Dendritic cell treated with granulocyte-macrophage colony-stimulating factor and Interleukin-4, amounts not matched to agents 40 ng/mL and 50 ng/mL, for 4 days (primary cell): ENCODE measurements around the gene NRDE2.

Experiments
- H3K27ac Mint-ChIP-seq: one replicate; pipeline ENCODE4 v1.8.0; 2022; ENCODE audit warnings: mild to moderate bottlenecking, mixed read lengths
- H3K27me3 Mint-ChIP-seq: one replicate; pipeline ENCODE4 v1.8.0; 2022; ENCODE audit warnings: mild to moderate bottlenecking, mixed read lengths
- H3K36me3 Mint-ChIP-seq: one replicate; pipeline ENCODE4 v1.8.0; 2022; ENCODE audit warnings: low read depth, mixed read lengths
- H3K4me1 Mint-ChIP-seq: one replicate; pipeline ENCODE4 v1.8.0; 2022; ENCODE audit warnings: low read depth, mixed read lengths
- H3K4me3 Mint-ChIP-seq: one replicate; pipeline ENCODE4 v1.8.0; 2022; ENCODE audit warnings: mild to moderate bottlenecking, moderate library complexity, mixed read lengths
- H3K9me3 Mint-ChIP-seq: one replicate; pipeline ENCODE4 v1.8.0; 2022; ENCODE audit warnings: mixed read lengths
- intact Hi-C: fragments of 100-400 bp; cut with micrococcal nuclease; formaldehyde crosslinking; loops from one replicate; pipeline ENCODE4 v1.15.0; 2022

Gene NRDE2

DNA sequence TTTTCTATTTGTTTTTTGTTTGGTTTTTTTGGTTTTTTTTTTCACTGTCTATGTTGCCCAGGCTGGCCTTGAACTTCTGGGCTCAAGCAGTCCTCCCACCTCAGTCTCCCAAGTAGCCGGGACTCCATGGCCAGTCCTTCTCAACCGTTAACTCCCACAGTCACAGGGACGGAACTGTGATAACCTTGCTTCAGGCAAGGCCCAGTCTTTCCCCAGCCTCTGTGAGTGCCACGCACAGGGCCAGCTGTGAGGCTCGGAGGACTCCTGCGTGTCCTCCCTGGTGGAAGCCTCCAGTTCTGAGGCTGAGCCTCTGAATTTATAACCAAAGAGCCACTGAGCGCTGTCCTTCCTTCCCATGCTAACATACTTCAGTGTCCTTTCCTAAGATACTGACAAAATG is 51.6 kb downstream of the NRDE2 start:
- no peak overlapping the region for H3K27ac Mint-ChIP-seq
- H3K9me3 Mint-ChIP-seq = no peaks in the 10 kb centered on the region
- peaks cover 74% of the 10 kb centered on the region for H3K36me3 Mint-ChIP-seq
- H3K4me1 Mint-ChIP-seq = peaks cover 31% of the 10 kb centered on the region
- intact Hi-C loops = no loop called here
- no peaks in the 10 kb centered on the region for H3K27me3 Mint-ChIP-seq
- no peak overlapping the region for H3K4me3 Mint-ChIP-seq

GRCh38 chr14:90278199-90279175 is 53.3 kb downstream of the NRDE2 start:
- intact Hi-C loops = no loop called here
- no peak overlapping the region for H3K4me3 Mint-ChIP-seq
- H3K27me3 Mint-ChIP-seq = no peaks in the 10 kb centered on the region

GRCh38 chr14:90277581-90278198 is 54.1 kb downstream of the NRDE2 start:
- H3K4me1 Mint-ChIP-seq = peaks cover 52% of the 10 kb centered on the region
- H3K9me3 Mint-ChIP-seq = no peaks in the 10 kb centered on the region
- H3K36me3 Mint-ChIP-seq = peaks cover 74% of the 10 kb centered on the region
- intact Hi-C loops = no loop called here
- no peaks in the 10 kb centered on the region for H3K27me3 Mint-ChIP-seq
- peak overlapping the region; percentile 84 for H3K27ac Mint-ChIP-seq
- H3K4me3 Mint-ChIP-seq = no peak overlapping the region

More at GRCh38 chr14:90278199-90279175, 53.3 kb downstream of the NRDE2 start:
- Mint-ChIP-seq H3K4me1 (peaks cover 47% of the 10 kb centered on the region), H3K9me3 (no peaks in the 10 kb centered on the region), H3K36me3 (peaks cover 74% of the 10 kb centered on the region), H3K27ac (no peak overlapping the region)

GRCh38 chr14:90276646-90277367 is 54.9 kb downstream of the NRDE2 start:
- peaks cover 52% of the 10 kb centered on the region for H3K4me1 Mint-ChIP-seq
- H3K27ac Mint-ChIP-seq = peak overlapping the region; percentile 84
- intact Hi-C loops = loop anchor here (1.0 kb wide), 1 partner anchor 19 kb away; no protein-coding TSS in a partner anchor
- no peak overlapping the region for H3K4me3 Mint-ChIP-seq
- peaks cover 74% of the 10 kb centered on the region for H3K36me3 Mint-ChIP-seq
- no peaks in the 10 kb centered on the region for H3K9me3 Mint-ChIP-seq
- H3K27me3 Mint-ChIP-seq = no peaks in the 10 kb centered on the region

- H3K27ac Mint-ChIP-seq = peak overlapping the region; percentile 84
- intact Hi-C loops = loop anchor here (1.0 kb wide), 1 partner anchor 20 kb away; no protein-coding TSS in a partner anchor
Observed at GRCh38 chr14:90275820-90276219, 55.9 kb downstream of the NRDE2 start.

GRCh38 chr14:90275458-90275814 is 56.3 kb downstream of the NRDE2 start:
- no peak overlapping the region for H3K4me3 Mint-ChIP-seq
- peaks cover 82% of the 10 kb centered on the region for H3K36me3 Mint-ChIP-seq
- intact Hi-C loops = no loop called here
- no peaks in the 10 kb centered on the region for H3K27me3 Mint-ChIP-seq
- H3K9me3 Mint-ChIP-seq = no peaks in the 10 kb centered on the region
- H3K4me1 Mint-ChIP-seq = peaks cover 47% of the 10 kb centered on the region
- peak overlapping the region; percentile 84 for H3K27ac Mint-ChIP-seq

More at GRCh38 chr14:90275820-90276219, 55.9 kb downstream of the NRDE2 start:
- Mint-ChIP-seq H3K4me1 (peaks cover 47% of the 10 kb centered on the region), H3K4me3 (no peak overlapping the region), H3K9me3 (no peaks in the 10 kb centered on the region), H3K36me3 (peaks cover 82% of the 10 kb centered on the region), H3K27me3 (no peaks in the 10 kb centered on the region)

GRCh38 chr14:90274808-90275457 is 56.8 kb downstream of the NRDE2 start:
- H3K4me1 Mint-ChIP-seq = peaks cover 47% of the 10 kb centered on the region
- peaks cover 82% of the 10 kb centered on the region for H3K36me3 Mint-ChIP-seq
- intact Hi-C loops = no loop called here
- peak overlapping the region; percentile 84 for H3K27ac Mint-ChIP-seq
- no peaks in the 10 kb centered on the region for H3K27me3 Mint-ChIP-seq
- H3K4me3 Mint-ChIP-seq = no peak overlapping the region
- no peaks in the 10 kb centered on the region for H3K9me3 Mint-ChIP-seq

DNA sequence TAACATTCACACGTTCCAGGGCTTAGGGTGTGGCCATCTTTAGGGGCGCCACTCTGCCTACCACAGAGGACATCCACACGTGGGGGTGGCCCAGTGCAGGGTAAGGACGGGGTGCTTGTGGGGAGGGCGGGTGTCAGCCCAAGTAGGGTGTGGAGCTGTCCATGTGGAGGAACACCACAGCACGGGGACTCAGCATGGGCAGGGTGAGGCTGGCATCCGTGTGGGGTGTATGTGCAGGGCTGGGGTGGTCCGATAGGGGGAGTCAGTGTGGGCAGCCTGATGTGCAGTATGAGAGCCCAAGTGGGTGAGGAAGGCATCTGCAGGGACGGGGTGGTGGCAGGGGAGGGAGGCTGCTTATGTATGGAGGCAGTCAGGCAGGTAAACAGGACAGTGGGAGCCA is 57.7 kb downstream of the NRDE2 start:
- peaks cover 82% of the 10 kb centered on the region for H3K36me3 Mint-ChIP-seq
- peaks cover 47% of the 10 kb centered on the region for H3K4me1 Mint-ChIP-seq
- peak overlapping the region; percentile 84 for H3K27ac Mint-ChIP-seq
- H3K27me3 Mint-ChIP-seq = no peaks in the 10 kb centered on the region
- no peaks in the 10 kb centered on the region for H3K9me3 Mint-ChIP-seq
- intact Hi-C loops = no loop called here
- H3K4me3 Mint-ChIP-seq = peak overlapping the region; percentile 2

DNA sequence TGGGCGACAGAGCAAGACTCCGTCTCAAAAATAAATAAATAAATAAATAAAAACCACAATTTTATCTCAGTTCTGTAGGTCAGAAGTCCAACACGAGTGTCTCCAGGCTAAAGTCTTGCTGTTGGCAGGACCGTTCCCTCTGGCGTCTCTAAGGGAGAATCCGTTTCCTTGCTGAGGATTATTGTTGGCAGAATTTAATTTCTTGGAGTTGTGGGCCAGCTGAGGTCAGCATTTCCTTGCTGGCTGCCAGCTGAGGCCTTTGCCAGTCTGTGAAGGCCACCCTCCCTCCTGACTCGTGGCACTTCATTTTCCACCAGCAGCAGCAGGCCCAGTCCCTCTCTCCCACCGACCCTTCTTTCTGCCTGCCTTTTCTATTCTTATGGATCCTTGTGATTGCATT is 58.2 kb downstream of the NRDE2 start:
- peak overlapping the region; percentile 2 for H3K4me3 Mint-ChIP-seq
- H3K27ac Mint-ChIP-seq = peak overlapping the region; percentile 84
- peaks cover 47% of the 10 kb centered on the region for H3K4me1 Mint-ChIP-seq
- H3K36me3 Mint-ChIP-seq = peaks cover 82% of the 10 kb centered on the region
- H3K9me3 Mint-ChIP-seq = no peaks in the 10 kb centered on the region
- intact Hi-C loops = no loop called here
- H3K27me3 Mint-ChIP-seq = no peaks in the 10 kb centered on the region

GRCh38 chr14:90272523-90272922 is 59.2 kb downstream of the NRDE2 start:
- intact Hi-C loops = no loop called here
- peaks cover 82% of the 10 kb centered on the region for H3K36me3 Mint-ChIP-seq
- H3K4me1 Mint-ChIP-seq = peaks cover 47% of the 10 kb centered on the region
- peak overlapping the region; percentile 9 for H3K4me3 Mint-ChIP-seq
- peak overlapping the region; percentile 74 for H3K27ac Mint-ChIP-seq
- H3K27me3 Mint-ChIP-seq = no peaks in the 10 kb centered on the region
- H3K9me3 Mint-ChIP-seq = no peaks in the 10 kb centered on the region

DNA sequence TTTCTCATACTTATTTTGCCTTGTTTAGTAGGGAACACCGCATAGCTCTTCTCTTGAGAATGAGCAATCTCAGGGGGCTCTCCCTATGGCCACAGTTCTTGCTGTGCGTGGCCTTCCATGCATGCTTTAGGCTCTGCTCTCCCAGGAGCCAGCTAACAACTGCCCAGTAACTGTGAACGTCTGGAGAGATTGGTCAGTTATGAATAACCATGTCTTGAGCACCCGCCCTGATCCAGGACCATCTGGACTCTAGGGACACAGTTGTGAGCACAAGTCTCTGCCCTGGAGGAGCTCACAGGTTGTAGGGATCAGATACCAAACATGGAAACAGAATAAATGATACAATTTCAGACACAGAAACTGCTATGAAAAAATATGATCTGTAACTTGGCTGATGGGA is 63.3 kb downstream of the NRDE2 start:
- H3K9me3 Mint-ChIP-seq = no peaks in the 10 kb centered on the region
- H3K4me3 Mint-ChIP-seq = no peak overlapping the region
- no peaks in the 10 kb centered on the region for H3K27me3 Mint-ChIP-seq
- H3K36me3 Mint-ChIP-seq = peaks cover 99% of the 10 kb centered on the region
- H3K4me1 Mint-ChIP-seq = peaks cover 9% of the 10 kb centered on the region
- intact Hi-C loops = no loop called here
- H3K27ac Mint-ChIP-seq = peak overlapping the region; percentile 32

DNA sequence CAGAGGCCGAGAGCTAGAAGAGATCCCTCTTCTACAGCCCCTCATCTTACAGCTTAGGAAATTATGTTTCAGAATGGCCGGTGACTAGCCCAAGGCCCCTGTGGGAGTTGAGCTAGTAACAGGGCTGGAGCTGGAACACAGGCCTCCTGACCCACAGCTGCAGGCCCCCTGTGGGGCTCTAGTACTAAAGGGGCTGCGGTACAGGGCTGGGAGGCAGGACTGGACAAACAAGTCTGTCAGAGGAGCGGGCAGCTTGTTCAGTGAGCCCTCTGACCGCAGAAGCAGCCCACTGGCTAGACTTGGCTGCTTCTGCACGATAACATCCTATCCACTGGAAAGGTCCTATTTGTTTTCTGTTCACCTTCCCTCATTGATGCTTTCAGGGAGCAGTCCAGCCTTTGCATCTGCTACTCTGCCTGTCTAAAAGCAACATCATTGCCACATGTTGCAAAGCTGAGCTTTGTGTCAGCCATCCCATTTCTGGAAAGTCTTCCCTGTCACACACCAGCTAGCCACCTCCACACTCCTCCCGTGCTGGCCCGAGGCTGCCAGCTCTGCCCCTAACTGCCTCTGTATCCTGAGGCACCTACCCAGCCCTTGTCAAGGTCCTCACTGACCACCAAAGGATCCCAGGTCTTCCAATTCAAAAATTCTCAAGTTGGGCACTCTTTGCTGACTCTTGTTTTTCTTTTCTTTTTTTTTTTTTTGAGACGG is 65.1 kb downstream of the NRDE2 start:
- intact Hi-C loops = no loop called here
- Mint-ChIP-seq H3K4me1 (no peaks in the 10 kb centered on the region), H3K4me3 (no peak overlapping the region), H3K9me3 (no peaks in the 10 kb centered on the region), H3K27ac (no peak overlapping the region), H3K36me3 (peaks cover 98% of the 10 kb centered on the region), H3K27me3 (no peaks in the 10 kb centered on the region)
